ENCODE measurements around the gene TSPAN9.

The TSPAN9 gene

DNA sequence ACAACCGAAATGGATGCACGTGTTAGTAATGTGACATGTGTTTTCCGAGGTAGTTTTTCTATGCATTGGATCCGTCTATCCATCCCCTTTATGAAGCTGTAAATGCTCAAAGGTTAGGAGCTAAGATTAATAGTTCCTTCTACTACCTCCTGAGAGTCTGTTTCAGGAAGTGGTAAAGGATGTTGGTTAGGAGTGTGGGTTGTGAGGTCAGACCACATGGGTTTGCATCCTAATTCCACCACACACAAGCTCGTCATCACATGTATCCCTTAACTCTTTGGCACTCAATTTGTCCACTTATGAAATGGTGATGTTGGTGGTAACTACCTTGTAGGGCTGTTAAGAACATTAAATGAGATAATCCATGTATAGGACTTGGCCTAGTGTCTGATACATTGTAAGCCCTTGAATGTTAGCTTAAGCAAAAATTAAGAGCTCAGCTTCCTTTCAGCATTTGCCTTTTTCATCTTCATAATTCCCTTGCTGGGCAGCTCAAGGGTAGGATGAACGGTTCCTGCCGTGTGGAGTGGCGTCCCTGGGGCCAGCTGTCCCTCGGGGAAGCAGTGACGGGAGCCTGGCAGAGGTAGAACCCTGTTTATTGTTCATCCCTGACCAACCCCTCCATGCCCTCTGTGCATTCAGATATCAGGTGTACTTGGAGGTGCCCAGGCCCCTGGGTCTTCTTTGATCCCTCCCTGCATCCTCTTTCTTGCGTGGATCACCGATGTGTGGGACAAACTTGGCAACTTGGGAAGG, 52.3 kb downstream of the TSPAN9 start:
- H3K4me3 ChIP-seq (ENCODE audit: low read depth, low read length), result no peak overlapping the region
- TF ChIP-seq, protein P1, sequence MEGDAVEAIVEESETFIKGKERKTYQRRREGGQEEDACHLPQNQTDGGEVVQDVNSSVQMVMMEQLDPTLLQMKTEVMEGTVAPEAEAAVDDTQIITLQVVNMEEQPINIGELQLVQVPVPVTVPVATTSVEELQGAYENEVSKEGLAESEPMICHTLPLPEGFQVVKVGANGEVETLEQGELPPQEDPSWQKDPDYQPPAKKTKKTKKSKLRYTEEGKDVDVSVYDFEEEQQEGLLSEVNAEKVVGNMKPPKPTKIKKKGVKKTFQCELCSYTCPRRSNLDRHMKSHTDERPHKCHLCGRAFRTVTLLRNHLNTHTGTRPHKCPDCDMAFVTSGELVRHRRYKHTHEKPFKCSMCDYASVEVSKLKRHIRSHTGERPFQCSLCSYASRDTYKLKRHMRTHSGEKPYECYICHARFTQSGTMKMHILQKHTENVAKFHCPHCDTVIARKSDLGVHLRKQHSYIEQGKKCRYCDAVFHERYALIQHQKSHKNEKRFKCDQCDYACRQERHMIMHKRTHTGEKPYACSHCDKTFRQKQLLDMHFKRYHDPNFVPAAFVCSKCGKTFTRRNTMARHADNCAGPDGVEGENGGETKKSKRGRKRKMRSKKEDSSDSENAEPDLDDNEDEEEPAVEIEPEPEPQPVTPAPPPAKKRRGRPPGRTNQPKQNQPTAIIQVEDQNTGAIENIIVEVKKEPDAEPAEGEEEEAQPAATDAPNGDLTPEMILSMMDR (IDR thresholded peaks at IDR 0.05; ENCODE audit: borderline replicate concordance, insufficient read depth, low read depth, low read length), result no peak

DNA sequence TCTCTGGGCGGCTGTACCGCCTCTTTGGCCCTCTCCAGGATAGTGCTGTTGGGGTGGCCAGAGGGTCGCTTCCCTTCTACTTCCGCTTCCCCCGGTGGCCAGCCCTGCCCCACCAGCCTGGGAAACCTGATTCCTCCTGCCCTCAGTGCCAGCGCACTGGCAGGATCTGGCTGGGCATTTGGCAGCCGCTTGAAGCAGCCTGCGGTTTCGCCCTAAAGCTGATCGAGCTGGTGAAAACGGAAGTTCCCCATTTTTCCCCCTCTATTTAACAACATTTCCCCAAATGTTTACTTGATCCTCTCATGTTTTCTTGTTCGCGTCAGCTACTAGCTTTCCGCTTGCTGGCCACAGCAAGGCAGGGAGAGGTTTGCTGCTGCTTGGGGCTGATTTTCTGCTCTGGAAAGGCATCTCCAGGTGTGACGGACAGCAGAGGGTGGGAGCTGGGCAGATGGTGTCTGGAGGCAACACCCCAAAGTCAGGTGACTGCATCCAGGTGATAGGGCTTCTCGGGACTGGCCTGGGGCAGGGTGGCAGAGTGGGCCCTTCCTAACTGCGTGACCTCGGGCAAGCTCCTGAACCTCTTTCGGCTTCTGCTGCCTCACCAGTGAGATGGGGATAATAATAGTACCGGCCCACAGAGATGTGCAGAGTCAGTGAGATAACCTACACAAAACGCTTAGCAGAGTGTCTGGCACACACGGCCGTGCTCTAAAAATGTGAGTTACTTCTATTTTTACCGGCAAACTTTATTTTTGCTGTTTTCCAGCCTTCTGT, 53.1 kb downstream of the TSPAN9 start:
- TF ChIP-seq, protein P1 (IDR thresholded peaks at IDR 0.05; ENCODE audit: borderline replicate concordance, insufficient read depth, low read depth, low read length), result no peak

DNA sequence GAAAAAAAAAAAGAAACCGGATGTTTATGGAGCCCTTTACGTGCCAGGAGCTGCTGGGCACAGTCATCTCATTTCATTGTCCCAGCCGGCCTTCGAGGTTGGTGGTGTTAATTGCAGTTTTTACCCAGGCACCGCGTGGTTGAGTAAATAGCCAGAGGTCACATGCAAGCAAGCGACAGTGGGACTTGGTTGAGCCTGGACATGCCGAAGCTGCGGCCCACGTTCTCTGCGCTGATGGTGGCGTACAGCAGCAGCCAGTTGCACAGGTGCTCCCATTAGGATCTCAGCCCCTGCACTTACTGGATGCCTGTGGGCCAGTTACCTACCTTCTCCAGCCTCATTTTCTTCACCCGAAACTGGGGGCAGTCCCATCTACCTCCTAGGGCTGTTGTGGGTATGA, 54.0 kb downstream of the TSPAN9 start:
- TF ChIP-seq, protein P1 (IDR thresholded peaks at IDR 0.05; ENCODE audit: borderline replicate concordance, insufficient read depth, low read depth, low read length), result no peak
- no peak overlapping the region for H3K4me3 ChIP-seq (ENCODE audit: low read depth, low read length)

More for the DNA sequence above, 53.1 kb downstream of the TSPAN9 start:
- H3K4me3 ChIP-seq (ENCODE audit: low read depth, low read length), result no peak overlapping the region

DNA sequence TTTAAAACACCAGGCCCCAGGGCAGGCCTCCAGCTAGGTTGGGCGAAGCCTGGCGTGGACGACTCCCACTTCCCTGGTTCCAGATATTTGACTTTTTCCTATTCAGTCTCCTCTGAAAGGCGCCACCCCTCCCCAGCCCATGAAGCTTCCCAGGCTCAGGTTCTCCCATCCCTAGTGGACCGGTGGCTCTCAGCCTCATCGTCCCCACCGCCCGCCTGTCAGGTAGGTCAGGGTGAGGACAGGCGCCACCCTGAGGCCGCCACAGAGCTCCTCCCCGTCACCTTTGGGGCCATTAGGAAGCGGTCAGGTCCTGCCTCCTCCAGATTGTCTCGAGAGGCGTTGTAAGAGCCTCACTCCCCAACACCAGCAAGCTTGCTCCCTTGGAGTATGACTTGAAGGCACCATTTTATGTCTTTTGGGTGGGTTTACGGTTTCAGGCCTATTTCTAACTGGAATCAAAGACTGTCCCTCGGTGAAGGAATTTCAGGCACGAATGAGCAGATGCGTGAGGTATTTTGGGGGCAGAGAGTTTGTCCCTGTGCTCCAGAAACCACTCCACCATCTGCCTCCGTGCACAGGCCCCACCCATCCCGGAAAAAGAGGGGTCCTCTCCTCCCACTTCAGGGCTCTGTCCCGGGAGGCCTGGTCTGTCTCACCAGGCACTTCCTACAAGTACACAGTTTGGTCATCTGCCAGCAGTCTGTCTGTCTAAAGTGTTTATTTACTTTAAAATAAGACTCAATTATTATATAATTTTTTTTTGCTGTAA, 55.6 kb downstream of the TSPAN9 start:
- TF ChIP-seq, protein P1 (IDR thresholded peaks at IDR 0.05; ENCODE audit: borderline replicate concordance, insufficient read depth, low read depth, low read length), result no peak
- H3K4me3 ChIP-seq (ENCODE audit: low read depth, low read length), result no peak overlapping the region

DNA sequence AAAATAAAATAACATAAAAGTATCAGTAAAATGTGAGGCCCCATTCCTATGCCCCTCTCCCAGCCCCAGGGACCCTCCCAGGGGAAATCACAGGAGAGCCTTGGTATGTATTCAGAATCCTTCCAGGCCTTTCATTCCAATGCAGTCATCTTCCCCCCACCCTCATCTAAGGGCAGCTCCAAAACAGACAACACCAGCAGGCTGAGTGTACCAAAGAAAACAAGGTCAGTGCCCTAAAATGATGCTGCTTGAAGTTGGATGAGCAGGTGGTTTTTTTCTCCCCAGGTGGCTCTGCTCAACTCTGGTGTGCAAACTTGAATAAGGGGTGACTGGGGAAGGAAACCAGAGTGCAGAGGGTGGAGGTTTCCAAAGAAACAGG, 56.2 kb downstream of the TSPAN9 start:
- TF ChIP-seq, protein P1 (IDR thresholded peaks at IDR 0.05; ENCODE audit: borderline replicate concordance, insufficient read depth, low read depth, low read length), result no peak
- no peak overlapping the region for H3K4me3 ChIP-seq (ENCODE audit: low read depth, low read length)

DNA sequence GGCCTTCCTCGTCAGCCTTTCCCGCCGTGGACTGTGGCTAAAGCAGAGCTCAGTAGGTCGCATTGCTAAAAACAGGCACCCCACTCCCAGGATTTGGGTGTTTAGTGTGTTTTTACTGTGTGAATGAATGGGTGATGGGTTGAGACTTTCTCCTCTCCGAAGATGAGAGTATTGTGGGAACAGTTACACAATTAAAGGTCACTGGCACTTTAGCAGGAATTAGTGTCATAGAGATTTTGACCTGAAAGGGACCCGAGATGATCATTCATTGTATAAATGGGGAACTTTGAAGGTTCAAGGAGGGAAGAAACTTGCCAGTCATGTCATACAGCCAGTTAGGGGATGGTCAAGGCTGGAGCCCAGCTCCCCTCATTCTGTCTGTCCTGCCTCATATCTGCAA, 56.9 kb downstream of the TSPAN9 start:
- TF ChIP-seq, protein P1 (IDR thresholded peaks at IDR 0.05; ENCODE audit: borderline replicate concordance, insufficient read depth, low read depth, low read length), result no peak
- H3K4me3 ChIP-seq (ENCODE audit: low read depth, low read length), result no peak overlapping the region
